ENCODE measurements around the gene VAV3. TPM values are rescaled to one million over a fixed set of nuclear protein-coding genes. Genes with fewer than 3 reads are reported as not detected.

The VAV3 gene
- total RNA-seq, 2 experiments from 2014 or later, result 2.3 to 8.3 TPM

- Histone ChIP-seq H3K27ac (ENCODE audit: low read depth, low read length, poor library complexity, severe bottlenecking) (no peak overlapping the region), H4K20me1 (ENCODE audit: insufficient read depth, low read length) (no peaks in the 10 kb centered on the region), H3K9me2 (ENCODE audit: insufficient read depth, low read length) (no peaks in the 10 kb centered on the region), H3K4me3 (ENCODE audit: low read depth, low read length, poor library complexity, severe bottlenecking) (no peak overlapping the region), H3K36me3 (ENCODE audit: insufficient read depth, low read length) (no peaks in the 10 kb centered on the region), H3K4me1 (ENCODE audit: insufficient read depth, low read length, poor library complexity, severe bottlenecking) (no peaks in the 10 kb centered on the region), H3K79me2 (ENCODE audit: insufficient read depth, low read depth, low read length) (no peaks in the 10 kb centered on the region), H3K4me2 (ENCODE audit: low read length) (no peak overlapping the region), H2AFZ (ENCODE audit: low read length) (no peak overlapping the region), H3K9me3 (ENCODE audit: low read length) (no peaks in the 10 kb centered on the region)
- POLR2A ChIA-PET, result interaction anchor here (0.6 to 0.9 kb wide), 2 partner anchors 10 to 92 kb away, joined by 3 read pairs; no protein-coding TSS in a partner anchor
- intact Hi-C loops (cut with micrococcal nuclease; ENCODE audit: unreplicated experiment), result no loop called here
- CTCF ChIA-PET (ENCODE audit: unreplicated experiment), result no interaction called here
- TF ChIP-seq, protein P1, sequence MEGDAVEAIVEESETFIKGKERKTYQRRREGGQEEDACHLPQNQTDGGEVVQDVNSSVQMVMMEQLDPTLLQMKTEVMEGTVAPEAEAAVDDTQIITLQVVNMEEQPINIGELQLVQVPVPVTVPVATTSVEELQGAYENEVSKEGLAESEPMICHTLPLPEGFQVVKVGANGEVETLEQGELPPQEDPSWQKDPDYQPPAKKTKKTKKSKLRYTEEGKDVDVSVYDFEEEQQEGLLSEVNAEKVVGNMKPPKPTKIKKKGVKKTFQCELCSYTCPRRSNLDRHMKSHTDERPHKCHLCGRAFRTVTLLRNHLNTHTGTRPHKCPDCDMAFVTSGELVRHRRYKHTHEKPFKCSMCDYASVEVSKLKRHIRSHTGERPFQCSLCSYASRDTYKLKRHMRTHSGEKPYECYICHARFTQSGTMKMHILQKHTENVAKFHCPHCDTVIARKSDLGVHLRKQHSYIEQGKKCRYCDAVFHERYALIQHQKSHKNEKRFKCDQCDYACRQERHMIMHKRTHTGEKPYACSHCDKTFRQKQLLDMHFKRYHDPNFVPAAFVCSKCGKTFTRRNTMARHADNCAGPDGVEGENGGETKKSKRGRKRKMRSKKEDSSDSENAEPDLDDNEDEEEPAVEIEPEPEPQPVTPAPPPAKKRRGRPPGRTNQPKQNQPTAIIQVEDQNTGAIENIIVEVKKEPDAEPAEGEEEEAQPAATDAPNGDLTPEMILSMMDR (conservative IDR thresholded peaks at IDR 0.05; ENCODE audit: low read length), result no peak
- TF ChIP-seq EZH2phosphoT487 (IDR thresholded peaks at IDR 0.05; ENCODE audit: borderline replicate concordance, low read depth, low read length), result no peak
- DNase-seq (ENCODE audit: low spot score), result no peak
- BruUV-seq (replicated peaks), result no TSS peak
Measured at GRCh38 chr1:107990606-107991005, 25.6 kb upstream of the VAV3 start.

GRCh38 chr1:107981277-107981676 is 16.3 kb upstream of the VAV3 start:
- POLR2A ChIA-PET, result no interaction called here
- CTCF ChIA-PET (ENCODE audit: unreplicated experiment), result no interaction called here
- Histone ChIP-seq H3K27ac (ENCODE audit: low read depth, low read length, poor library complexity, severe bottlenecking) (no peak overlapping the region), H3K36me3 (ENCODE audit: insufficient read depth, low read length) (no peaks in the 10 kb centered on the region), H3K4me3 (ENCODE audit: low read depth, low read length, poor library complexity, severe bottlenecking) (no peak overlapping the region), H4K20me1 (ENCODE audit: insufficient read depth, low read length) (no peaks in the 10 kb centered on the region), H3K4me2 (ENCODE audit: low read length) (no peak overlapping the region), H3K9me2 (ENCODE audit: insufficient read depth, low read length) (no peaks in the 10 kb centered on the region), H2AFZ (ENCODE audit: low read length) (no peak overlapping the region), H3K9me3 (ENCODE audit: low read length) (no peaks in the 10 kb centered on the region), H3K4me1 (ENCODE audit: insufficient read depth, low read length, poor library complexity, severe bottlenecking) (no peaks in the 10 kb centered on the region), H3K79me2 (ENCODE audit: insufficient read depth, low read depth, low read length) (no peaks in the 10 kb centered on the region)
- no peak for TF ChIP-seq EZH2phosphoT487 (IDR thresholded peaks at IDR 0.05; ENCODE audit: borderline replicate concordance, low read depth, low read length)
- TF ChIP-seq, protein P1 (conservative IDR thresholded peaks at IDR 0.05; ENCODE audit: low read length), result no peak
- intact Hi-C loops (cut with micrococcal nuclease; ENCODE audit: unreplicated experiment), result no loop called here
- no peak for DNase-seq (ENCODE audit: low spot score)
- BruUV-seq (replicated peaks), result no TSS peak

DNA sequence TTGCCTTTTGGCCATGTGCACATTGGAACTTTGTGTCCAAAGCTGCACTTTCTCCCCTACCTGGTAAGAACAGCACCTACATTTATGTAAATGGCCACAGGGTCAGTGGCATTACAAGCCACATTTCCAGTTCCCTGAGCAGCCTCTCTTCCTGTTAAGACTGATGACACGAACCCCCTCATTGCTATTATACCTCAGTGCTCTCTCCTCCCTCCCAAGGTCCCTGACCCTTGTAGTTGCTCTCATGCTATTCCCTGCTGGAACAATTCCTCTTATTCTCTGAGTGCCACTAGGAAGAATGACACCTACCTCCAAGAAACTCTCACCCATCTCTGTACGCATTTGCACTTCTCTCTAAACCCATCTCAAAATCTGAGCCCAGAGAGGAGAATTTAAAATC is 14.9 kb upstream of the VAV3 start:
- no TSS peak for BruUV-seq (replicated peaks)
- no peak overlapping the region for H3K4me2 ChIP-seq (ENCODE audit: low read length)

More for the DNA sequence above, 14.9 kb upstream of the VAV3 start:
- ChIA-PET CTCF (ENCODE audit: unreplicated experiment) (no interaction called here), POLR2A (no interaction called here)
- Histone ChIP-seq H3K9me2 (ENCODE audit: insufficient read depth, low read length) (no peaks in the 10 kb centered on the region), H3K9me3 (ENCODE audit: low read length) (no peaks in the 10 kb centered on the region), H4K20me1 (ENCODE audit: insufficient read depth, low read length) (no peaks in the 10 kb centered on the region), H2AFZ (ENCODE audit: low read length) (no peak overlapping the region), H3K79me2 (ENCODE audit: insufficient read depth, low read depth, low read length) (no peaks in the 10 kb centered on the region), H3K36me3 (ENCODE audit: insufficient read depth, low read length) (no peaks in the 10 kb centered on the region), H3K4me1 (ENCODE audit: insufficient read depth, low read length, poor library complexity, severe bottlenecking) (no peaks in the 10 kb centered on the region), H3K4me3 (ENCODE audit: low read depth, low read length, poor library complexity, severe bottlenecking) (no peak overlapping the region), H3K27ac (ENCODE audit: low read depth, low read length, poor library complexity, severe bottlenecking) (no peak overlapping the region)
- no peak for DNase-seq (ENCODE audit: low spot score)
- intact Hi-C loops (cut with micrococcal nuclease; ENCODE audit: unreplicated experiment), result loop anchor here (5.0 kb wide), 1 partner anchor 53 kb away; no protein-coding TSS in a partner anchor
- no peak for TF ChIP-seq EZH2phosphoT487 (IDR thresholded peaks at IDR 0.05; ENCODE audit: borderline replicate concordance, low read depth, low read length)
- TF ChIP-seq, protein P1 (conservative IDR thresholded peaks at IDR 0.05; ENCODE audit: low read length), result no peak

Measured in OCI-LY7 (cell line).